ENCODE results near the gene KCNC1.

The KCNC1 gene

DNA sequence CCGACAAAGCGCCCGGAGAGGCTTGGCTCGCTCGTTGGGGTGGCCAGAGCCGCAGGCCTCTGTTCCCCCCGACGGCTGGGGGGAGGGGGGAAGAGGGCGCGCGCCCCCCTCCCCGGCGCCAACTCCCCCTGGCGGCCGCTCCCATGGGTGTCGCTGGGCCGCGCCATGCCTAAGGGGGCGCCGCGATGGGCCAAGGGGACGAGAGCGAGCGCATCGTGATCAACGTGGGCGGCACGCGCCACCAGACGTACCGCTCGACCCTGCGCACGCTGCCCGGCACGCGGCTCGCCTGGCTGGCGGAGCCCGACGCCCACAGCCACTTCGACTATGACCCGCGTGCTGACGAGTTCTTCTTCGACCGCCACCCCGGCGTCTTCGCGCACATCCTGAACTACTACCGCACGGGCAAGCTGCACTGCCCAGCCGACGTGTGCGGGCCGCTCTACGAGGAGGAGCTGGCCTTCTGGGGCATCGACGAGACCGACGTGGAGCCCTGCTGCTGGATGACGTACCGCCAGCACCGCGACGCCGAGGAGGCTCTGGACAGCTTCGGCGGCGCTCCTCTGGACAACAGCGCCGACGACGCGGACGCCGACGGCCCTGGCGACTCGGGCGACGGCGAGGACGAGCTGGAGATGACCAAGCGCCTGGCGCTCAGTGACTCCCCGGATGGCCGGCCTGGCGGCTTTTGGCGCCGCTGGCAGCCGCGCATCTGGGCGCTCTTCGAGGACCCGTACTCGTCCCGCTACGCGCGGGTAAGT, 1.4 kb downstream of the KCNC1 start:
- Histone ChIP-seq H3K27ac (ENCODE audit: low read length) (no peak overlapping the region), H3K27me3 (ENCODE audit: low read depth, low read length) (no peaks in the 10 kb centered on the region), H3K4me2 (ENCODE audit: low read length) (no peak overlapping the region), H2AFZ (ENCODE audit: low read depth, low read length) (no peak overlapping the region), H3K79me2 (ENCODE audit: low read length) (no peaks in the 10 kb centered on the region), H3K4me3 (ENCODE audit: low read length) (no peak overlapping the region), H3K4me1 (ENCODE audit: low read length) (no peaks in the 10 kb centered on the region), H3K36me3 (replicated peaks; ENCODE audit: low read depth, low read length) (no peaks in the 10 kb centered on the region), H4K20me1 (ENCODE audit: insufficient read depth, low read length) (no peaks in the 10 kb centered on the region), H3K9ac (ENCODE audit: low read length) (no peak overlapping the region), H3K9me3 (ENCODE audit: insufficient read depth, low read length) (no peaks in the 10 kb centered on the region)
- TF ChIP-seq EZH2phosphoT487 (IDR thresholded peaks at IDR 0.05; ENCODE audit: low read depth) = no peak
- TF ChIP-seq, protein P1, sequence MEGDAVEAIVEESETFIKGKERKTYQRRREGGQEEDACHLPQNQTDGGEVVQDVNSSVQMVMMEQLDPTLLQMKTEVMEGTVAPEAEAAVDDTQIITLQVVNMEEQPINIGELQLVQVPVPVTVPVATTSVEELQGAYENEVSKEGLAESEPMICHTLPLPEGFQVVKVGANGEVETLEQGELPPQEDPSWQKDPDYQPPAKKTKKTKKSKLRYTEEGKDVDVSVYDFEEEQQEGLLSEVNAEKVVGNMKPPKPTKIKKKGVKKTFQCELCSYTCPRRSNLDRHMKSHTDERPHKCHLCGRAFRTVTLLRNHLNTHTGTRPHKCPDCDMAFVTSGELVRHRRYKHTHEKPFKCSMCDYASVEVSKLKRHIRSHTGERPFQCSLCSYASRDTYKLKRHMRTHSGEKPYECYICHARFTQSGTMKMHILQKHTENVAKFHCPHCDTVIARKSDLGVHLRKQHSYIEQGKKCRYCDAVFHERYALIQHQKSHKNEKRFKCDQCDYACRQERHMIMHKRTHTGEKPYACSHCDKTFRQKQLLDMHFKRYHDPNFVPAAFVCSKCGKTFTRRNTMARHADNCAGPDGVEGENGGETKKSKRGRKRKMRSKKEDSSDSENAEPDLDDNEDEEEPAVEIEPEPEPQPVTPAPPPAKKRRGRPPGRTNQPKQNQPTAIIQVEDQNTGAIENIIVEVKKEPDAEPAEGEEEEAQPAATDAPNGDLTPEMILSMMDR (IDR thresholded peaks at IDR 0.05; ENCODE audit: low read depth, low read length) = no peak

DNA sequence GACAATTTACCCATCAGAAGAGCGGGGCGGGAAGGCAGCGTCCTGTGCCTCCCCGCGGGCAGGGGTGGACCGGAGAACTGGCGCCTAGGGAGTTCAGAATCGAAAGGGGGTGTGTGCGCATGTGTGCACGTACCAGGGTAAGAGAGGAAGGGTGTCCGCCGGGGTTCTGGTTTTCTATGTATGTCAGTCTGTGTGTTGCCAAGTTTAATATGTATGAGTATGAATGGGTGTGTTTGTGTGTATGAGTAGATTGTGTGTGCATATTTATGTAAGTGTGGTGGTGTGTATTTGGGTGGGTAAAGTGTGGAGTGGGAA, 2.0 kb downstream of the KCNC1 start:
- Histone ChIP-seq H3K9ac (ENCODE audit: low read length) (no peak overlapping the region), H3K4me2 (ENCODE audit: low read length) (no peak overlapping the region), H3K27me3 (ENCODE audit: low read depth, low read length) (no peaks in the 10 kb centered on the region), H3K79me2 (ENCODE audit: low read length) (no peaks in the 10 kb centered on the region), H4K20me1 (ENCODE audit: insufficient read depth, low read length) (no peaks in the 10 kb centered on the region), H3K4me1 (ENCODE audit: low read length) (no peaks in the 10 kb centered on the region), H3K27ac (ENCODE audit: low read length) (no peak overlapping the region), H3K36me3 (replicated peaks; ENCODE audit: low read depth, low read length) (no peaks in the 10 kb centered on the region), H3K4me3 (ENCODE audit: low read length) (no peak overlapping the region), H2AFZ (ENCODE audit: low read depth, low read length) (no peak overlapping the region), H3K9me3 (ENCODE audit: insufficient read depth, low read length) (no peaks in the 10 kb centered on the region)
- TF ChIP-seq EZH2phosphoT487 (IDR thresholded peaks at IDR 0.05; ENCODE audit: low read depth) = no peak
- TF ChIP-seq, protein P1 (IDR thresholded peaks at IDR 0.05; ENCODE audit: low read depth, low read length) = no peak

DNA sequence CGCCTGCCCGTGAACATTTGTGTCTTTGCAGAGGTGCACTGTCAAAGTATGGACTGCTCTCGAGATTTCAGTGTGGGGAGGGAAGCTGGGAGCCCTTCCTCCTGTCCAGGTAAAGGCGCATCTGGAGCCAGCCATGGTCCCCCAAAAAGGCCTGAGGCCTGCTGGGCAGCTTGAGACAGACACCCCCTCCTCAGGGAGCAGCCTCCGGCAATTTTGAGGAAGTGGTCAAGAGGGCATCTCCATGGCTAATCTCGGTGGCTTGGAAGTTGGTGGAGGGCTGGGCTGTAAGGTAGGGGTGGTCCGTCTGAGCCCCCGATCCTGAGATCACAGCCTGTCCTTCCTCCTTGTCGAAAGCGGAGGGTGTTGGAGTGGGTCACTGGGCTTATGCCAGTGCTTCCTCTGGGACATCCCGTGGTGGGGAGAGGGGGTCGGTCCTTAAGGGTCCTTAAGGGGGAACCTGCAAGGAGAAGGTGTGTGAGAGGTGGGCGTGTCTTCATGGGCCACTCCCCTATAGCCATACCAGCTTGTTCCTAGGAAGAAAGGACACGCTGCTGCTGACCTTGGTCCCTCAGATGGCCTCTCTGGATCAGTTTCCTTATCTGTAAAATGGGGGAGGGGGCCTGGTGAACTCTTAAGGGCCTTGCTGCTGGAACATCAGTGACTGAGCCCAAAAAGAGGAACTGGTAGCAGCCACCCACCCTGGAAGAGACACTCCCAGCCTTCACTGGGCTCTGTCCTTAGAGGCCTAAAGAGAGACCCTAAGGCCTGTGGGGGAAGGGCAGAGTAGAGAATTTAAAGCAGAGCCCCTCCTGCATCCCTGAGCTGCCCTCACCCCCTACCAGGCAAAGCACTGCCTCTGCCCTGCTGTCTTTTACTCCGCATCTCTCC, 2.6 kb downstream of the KCNC1 start:
- Histone ChIP-seq H3K79me2 (ENCODE audit: low read length) (no peaks in the 10 kb centered on the region), H3K9ac (ENCODE audit: low read length) (no peak overlapping the region), H3K4me3 (ENCODE audit: low read length) (no peak overlapping the region), H3K4me2 (ENCODE audit: low read length) (no peak overlapping the region), H3K4me1 (ENCODE audit: low read length) (no peaks in the 10 kb centered on the region), H2AFZ (ENCODE audit: low read depth, low read length) (no peak overlapping the region), H3K9me3 (ENCODE audit: insufficient read depth, low read length) (no peaks in the 10 kb centered on the region), H4K20me1 (ENCODE audit: insufficient read depth, low read length) (no peaks in the 10 kb centered on the region), H3K36me3 (replicated peaks; ENCODE audit: low read depth, low read length) (no peaks in the 10 kb centered on the region), H3K27me3 (ENCODE audit: low read depth, low read length) (no peaks in the 10 kb centered on the region), H3K27ac (ENCODE audit: low read length) (no peak overlapping the region)
- TF ChIP-seq, protein P1 (IDR thresholded peaks at IDR 0.05; ENCODE audit: low read depth, low read length) = no peak
- TF ChIP-seq EZH2phosphoT487 (IDR thresholded peaks at IDR 0.05; ENCODE audit: low read depth) = no peak
